Trophoblast cell (in vitro differentiated cells and primary cell): Measurements from ENCODE around the gene SPACA6.

Experiments
- DNase-seq, 2 donors: peaks; one replicate each; pipeline ENCODE4 v3.0.0-alpha.2; 2016
- H2AFZ ChIP-seq: 2 replicates; pipeline ENCODE4 v1.6.1; 2013; ENCODE audit warnings: low read length, moderate library complexity, mild to moderate bottlenecking; ENCODE audit not compliant: insufficient read depth, poor library complexity
- H2AK5ac ChIP-seq: 2 replicates; pipeline ENCODE4 v1.6.1; 2013; ENCODE audit warnings: mild to moderate bottlenecking, low read length
- H2BK120ac ChIP-seq: 2 replicates; pipeline ENCODE4 v1.6.1; 2013; ENCODE audit warnings: low read length, mild to moderate bottlenecking, moderate library complexity; ENCODE audit not compliant: insufficient read depth, poor library complexity
- H2BK12ac ChIP-seq: 2 replicates; pipeline ENCODE4 v1.6.1; 2013; ENCODE audit warnings: mild to moderate bottlenecking, low read length, moderate library complexity
- H2BK5ac ChIP-seq: 2 replicates; pipeline ENCODE4 v1.6.1; 2013; ENCODE audit warnings: low read length, low read depth, moderate library complexity, mild to moderate bottlenecking; ENCODE audit not compliant: poor library complexity
- H3K14ac ChIP-seq: 2 replicates; pipeline ENCODE4 v1.6.1; 2013; ENCODE audit warnings: mild to moderate bottlenecking, low read length
- H3K18ac ChIP-seq: 2 replicates; pipeline ENCODE4 v1.6.1; 2013; ENCODE audit warnings: mild to moderate bottlenecking, low read length
- H3K23ac ChIP-seq: 2 replicates; pipeline ENCODE4 v1.6.1; 2013; ENCODE audit warnings: low read length
- H3K27ac ChIP-seq: 2 replicates; pipeline ENCODE4 v1.5.1; 2013; ENCODE audit warnings: low read depth, mild to moderate bottlenecking, inconsistent platforms, low read length, moderate library complexity
- H3K27me3 ChIP-seq: 2 replicates; pipeline ENCODE4 v1.6.1; 2013; ENCODE audit warnings: inconsistent platforms, mild to moderate bottlenecking, low read length, moderate library complexity; ENCODE audit not compliant: insufficient read depth
- H3K36me3 ChIP-seq, 2 experiments: 1 replicate in 1 of 2; 2 replicates in 1 of 2; pipeline ENCODE4 v1.6.1; 2013; ENCODE audit warnings: low read length in 2 of 2, mild to moderate bottlenecking in 2 of 2, moderate library complexity in 1 of 2; ENCODE audit not compliant: insufficient read depth in 2 of 2, control insufficient read depth in 1 of 2
- H3K4ac ChIP-seq: 2 replicates; pipeline ENCODE4 v1.6.1; 2013; ENCODE audit warnings: low read depth, mild to moderate bottlenecking, low read length, moderate library complexity
- H3K4me1 ChIP-seq, 2 experiments: 1 replicate in 1 of 2; 2 replicates in 1 of 2; pipeline ENCODE4 v1.6.1; 2013; ENCODE audit warnings: low read length in 2 of 2, mild to moderate bottlenecking in 2 of 2, moderate library complexity in 1 of 2; ENCODE audit not compliant: insufficient read depth in 2 of 2, control insufficient read depth in 1 of 2
- H3K4me2 ChIP-seq: 2 replicates; pipeline ENCODE4 v1.6.1; 2013; ENCODE audit warnings: inconsistent platforms, mild to moderate bottlenecking, low read length, moderate library complexity
- H3K4me3 ChIP-seq: 2 replicates; pipeline ENCODE4 v1.5.1; 2013; ENCODE audit warnings: mild to moderate bottlenecking, low read depth, low read length, inconsistent platforms
- H3K79me1 ChIP-seq: one replicate; pipeline ENCODE4 v1.6.1; 2013; ENCODE audit warnings: low read length
- H3K79me2 ChIP-seq: 2 replicates; pipeline ENCODE4 v1.6.1; 2013; ENCODE audit warnings: low read length, mild to moderate bottlenecking; ENCODE audit not compliant: control insufficient read depth, insufficient read depth, poor library complexity
- H3K9ac ChIP-seq: 2 replicates; pipeline ENCODE4 v1.6.1; 2013; ENCODE audit warnings: mild to moderate bottlenecking, low read length
- H3K9me3 ChIP-seq: 2 replicates; pipeline ENCODE4 v1.6.1; 2013; ENCODE audit warnings: low read depth, mild to moderate bottlenecking, control low read depth, inconsistent platforms, low read length; ENCODE audit not compliant: insufficient read depth
- H4K12ac ChIP-seq: 2 replicates; pipeline ENCODE4 v1.6.1; 2013; ENCODE audit warnings: low read depth, mild to moderate bottlenecking, low read length, moderate library complexity
- H4K8ac ChIP-seq: 2 replicates; pipeline ENCODE4 v1.6.1; 2013; ENCODE audit warnings: low read depth, mild to moderate bottlenecking, low read length, moderate library complexity
- H4K91ac ChIP-seq: one replicate; pipeline ENCODE4 v1.6.1; 2013; ENCODE audit warnings: low read depth, mild to moderate bottlenecking, low read length, moderate library complexity
- WGBS: extraction: QIAGEN DNeasy Blood & Tissue Kit; methylation state at CpG from one replicate; pipeline ENCODE4 v1.1.7; 2013; ENCODE audit warnings: missing lambda C conversion rate; ENCODE audit not compliant: insufficient read length, insufficient coverage; ENCODE audit errors: extremely low coverage; 5-methylcytosine and 5-hydroxymethylcytosine counted together

Gene SPACA6

GRCh38 chr19:51699170-51699569 lies 6.0 kb downstream of the SPACA6 start:
- Histone ChIP-seq H3K36me3 (peaks cover 74 to 77% of the 10 kb centered on the region in 2 experiments), H3K27ac (no peak overlapping the region), H3K4me3 (no peak overlapping the region), H3K9me3 (no peaks in the 10 kb centered on the region), H3K27me3 (no peaks in the 10 kb centered on the region), H3K18ac (no peak overlapping the region), H2AFZ (no peak overlapping the region), H2BK5ac (no peak overlapping the region), H3K9ac (no peak overlapping the region), H3K4ac (no peak overlapping the region), H3K23ac (no peak overlapping the region), H3K14ac (no peak overlapping the region), H2BK12ac (no peak overlapping the region), H2BK120ac (no peak overlapping the region), H4K12ac (no peak overlapping the region), H3K79me2 (peaks cover 6% of the 10 kb centered on the region), H4K91ac (no peak overlapping the region), H3K79me1 (peaks cover 2% of the 10 kb centered on the region), H3K4me2 (no peak overlapping the region), H3K4me1 (peaks cover 16 to 25% of the 10 kb centered on the region in 2 experiments), H4K8ac (no peak overlapping the region), H2AK5ac (no peak overlapping the region)
- no peak for DNase-seq
- WGBS: no CpG with 5 or more reads among the region's 5 CpGs

GRCh38 chr19:51701468-51702100 lies 8.5 kb downstream of the SPACA6 start:
- peak in 1 of 2 donors; percentile 36 for DNase-seq
- no peak overlapping the region for H4K91ac ChIP-seq
- H3K23ac ChIP-seq: no peak overlapping the region
- H3K14ac ChIP-seq: no peak overlapping the region
- H3K4me3 ChIP-seq: no peak overlapping the region
- H4K8ac ChIP-seq: no peak overlapping the region
- no peak overlapping the region for H3K9ac ChIP-seq
- WGBS: no CpG with 5 or more reads among the region's 12 CpGs
- H2BK12ac ChIP-seq: no peak overlapping the region
- H3K79me2 ChIP-seq: peaks cover 2% of the 10 kb centered on the region
- H3K4me1 ChIP-seq: peaks cover 17 to 32% of the 10 kb centered on the region in 2 experiments
- peaks cover 7% of the 10 kb centered on the region for H3K79me1 ChIP-seq
- H3K9me3 ChIP-seq: no peaks in the 10 kb centered on the region
- H3K18ac ChIP-seq: no peak overlapping the region
- H3K36me3 ChIP-seq: peaks cover 76 to 78% of the 10 kb centered on the region in 2 experiments
- H3K4me2 ChIP-seq: no peak overlapping the region
- no peak overlapping the region for H2AFZ ChIP-seq
- H2BK5ac ChIP-seq: no peak overlapping the region
- H3K27me3 ChIP-seq: no peaks in the 10 kb centered on the region
- peak overlapping the region; percentile 20 for H3K27ac ChIP-seq
- H2AK5ac ChIP-seq: no peak overlapping the region
- no peak overlapping the region for H4K12ac ChIP-seq
- H3K4ac ChIP-seq: no peak overlapping the region
- H2BK120ac ChIP-seq: no peak overlapping the region

- Histone ChIP-seq H2AK5ac (no peak overlapping the region), H3K36me3 (peaks cover 73 to 75% of the 10 kb centered on the region in 2 experiments), H3K79me2 (peaks cover 2% of the 10 kb centered on the region), H3K27ac (no peak overlapping the region), H2BK12ac (no peak overlapping the region), H3K18ac (no peak overlapping the region), H3K27me3 (no peaks in the 10 kb centered on the region), H2AFZ (no peak overlapping the region), H3K14ac (no peak overlapping the region), H3K4me1 (peaks cover 17 to 32% of the 10 kb centered on the region in 2 experiments), H3K79me1 (peaks cover 7% of the 10 kb centered on the region), H4K12ac (no peak overlapping the region), H4K91ac (no peak overlapping the region), H3K9me3 (no peaks in the 10 kb centered on the region), H4K8ac (no peak overlapping the region), H3K9ac (no peak overlapping the region), H3K4me3 (no peak overlapping the region), H2BK120ac (no peak overlapping the region), H3K4ac (no peak overlapping the region), H3K4me2 (peak overlapping the region; percentile 52), H2BK5ac (peak overlapping the region; percentile 12), H3K23ac (no peak overlapping the region)
- no CpG with 5 or more reads among the region's 27 CpGs for WGBS
- peak; percentile 90 to 92 for DNase-seq
These were observed 9.1 kb downstream of the SPACA6 start for GRCh38 chr19:51702103-51702824.

- no peaks in the 10 kb centered on the region for H3K9me3 ChIP-seq
- peak overlapping the region; percentile 73 for H3K27ac ChIP-seq
- peak overlapping the region; percentile 26 for H2BK5ac ChIP-seq
- H4K8ac ChIP-seq: peak overlapping the region; percentile 50
- peaks cover 2% of the 10 kb centered on the region for H3K79me2 ChIP-seq
- peak overlapping the region; percentile 35 for H3K9ac ChIP-seq
- H3K23ac ChIP-seq: no peak overlapping the region
- H3K18ac ChIP-seq: peak overlapping the region; percentile 43
- peak overlapping the region; percentile 22 for H4K12ac ChIP-seq
- peak overlapping the region; percentile 50 for H4K91ac ChIP-seq
- WGBS: no CpG with 5 or more reads among the region's 46 CpGs
- no peak overlapping the region for H2BK12ac ChIP-seq
- H3K4ac ChIP-seq: no peak overlapping the region
- no peak overlapping the region for H3K14ac ChIP-seq
- H2AK5ac ChIP-seq: no peak overlapping the region
- no peak overlapping the region for H2AFZ ChIP-seq
- no peak overlapping the region for H2BK120ac ChIP-seq
- DNase-seq: peak; percentile 65 to 72
- H3K79me1 ChIP-seq: peaks cover 7% of the 10 kb centered on the region
- peaks cover 17 to 32% of the 10 kb centered on the region in 2 experiments for H3K4me1 ChIP-seq
- peak overlapping the region; percentile 52 for H3K4me2 ChIP-seq
- no peak overlapping the region for H3K4me3 ChIP-seq
- H3K27me3 ChIP-seq: no peaks in the 10 kb centered on the region
- peaks cover 73 to 75% of the 10 kb centered on the region in 2 experiments for H3K36me3 ChIP-seq
These were observed 9.9 kb downstream of the SPACA6 start for GRCh38 chr19:51702825-51703574.
